GM12874 (cell line): ENCODE data around the gene ERC2.

Experiments
- TF ChIP-seq, protein P1 (sequence below): IDR thresholded peaks from 2 replicates; pipeline ENCODE4 v1.5.1; 2011; ENCODE audit warnings: low read depth, mild to moderate bottlenecking, control low read depth, low read length, moderate library complexity; ENCODE audit not compliant: insufficient read depth

Gene ERC2

DNA sequence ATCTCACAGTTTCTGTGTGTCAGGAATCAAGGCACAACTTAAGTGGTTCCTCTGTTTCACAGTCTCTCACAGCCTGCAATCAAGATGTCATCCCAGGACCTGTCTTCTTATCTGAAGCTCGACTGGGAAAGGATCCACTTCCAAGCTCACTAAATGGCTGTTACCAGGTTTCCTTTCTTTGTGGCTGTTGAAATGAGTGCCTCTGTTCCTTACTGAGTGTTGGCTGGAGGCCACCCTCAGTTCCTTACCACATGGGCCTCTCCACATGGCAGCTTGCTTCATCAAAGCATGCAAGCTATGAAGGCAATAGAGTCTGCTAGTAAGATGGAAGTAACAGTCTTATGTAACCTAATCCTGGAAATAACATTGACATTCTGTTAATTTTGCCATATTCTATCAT is 174.0 kb downstream of the ERC2 start:
- TF ChIP-seq, protein P1, sequence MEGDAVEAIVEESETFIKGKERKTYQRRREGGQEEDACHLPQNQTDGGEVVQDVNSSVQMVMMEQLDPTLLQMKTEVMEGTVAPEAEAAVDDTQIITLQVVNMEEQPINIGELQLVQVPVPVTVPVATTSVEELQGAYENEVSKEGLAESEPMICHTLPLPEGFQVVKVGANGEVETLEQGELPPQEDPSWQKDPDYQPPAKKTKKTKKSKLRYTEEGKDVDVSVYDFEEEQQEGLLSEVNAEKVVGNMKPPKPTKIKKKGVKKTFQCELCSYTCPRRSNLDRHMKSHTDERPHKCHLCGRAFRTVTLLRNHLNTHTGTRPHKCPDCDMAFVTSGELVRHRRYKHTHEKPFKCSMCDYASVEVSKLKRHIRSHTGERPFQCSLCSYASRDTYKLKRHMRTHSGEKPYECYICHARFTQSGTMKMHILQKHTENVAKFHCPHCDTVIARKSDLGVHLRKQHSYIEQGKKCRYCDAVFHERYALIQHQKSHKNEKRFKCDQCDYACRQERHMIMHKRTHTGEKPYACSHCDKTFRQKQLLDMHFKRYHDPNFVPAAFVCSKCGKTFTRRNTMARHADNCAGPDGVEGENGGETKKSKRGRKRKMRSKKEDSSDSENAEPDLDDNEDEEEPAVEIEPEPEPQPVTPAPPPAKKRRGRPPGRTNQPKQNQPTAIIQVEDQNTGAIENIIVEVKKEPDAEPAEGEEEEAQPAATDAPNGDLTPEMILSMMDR, result no peak

DNA sequence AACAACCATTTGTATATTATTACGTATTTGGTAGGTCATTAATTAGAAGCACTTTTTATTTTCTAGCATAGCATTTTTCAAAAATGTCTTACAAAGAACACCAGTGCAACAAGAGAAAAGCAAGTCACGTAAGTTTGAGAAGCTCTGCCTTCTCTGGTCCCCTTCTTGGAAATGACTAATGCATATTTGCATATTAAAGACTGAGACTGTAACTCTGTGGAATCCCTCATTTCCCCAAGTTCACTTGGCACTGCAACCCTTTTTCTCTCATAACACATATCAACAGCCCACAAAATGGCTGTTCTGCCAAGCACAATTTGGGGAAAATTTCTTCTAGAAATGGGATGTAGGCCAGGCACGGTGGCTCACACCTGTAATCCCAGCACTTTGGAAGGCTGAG is 176.3 kb downstream of the ERC2 start:
- TF ChIP-seq, protein P1, result no peak

GRCh38 chr3:56291244-56291680 is 177.0 kb downstream of the ERC2 start:
- TF ChIP-seq, protein P1, result no peak

GRCh38 chr3:56290374-56290773 is 177.9 kb downstream of the ERC2 start:
- TF ChIP-seq, protein P1, result no peak

GRCh38 chr3:56288258-56288657 is 180.0 kb downstream of the ERC2 start:
- TF ChIP-seq, protein P1, result no peak

DNA sequence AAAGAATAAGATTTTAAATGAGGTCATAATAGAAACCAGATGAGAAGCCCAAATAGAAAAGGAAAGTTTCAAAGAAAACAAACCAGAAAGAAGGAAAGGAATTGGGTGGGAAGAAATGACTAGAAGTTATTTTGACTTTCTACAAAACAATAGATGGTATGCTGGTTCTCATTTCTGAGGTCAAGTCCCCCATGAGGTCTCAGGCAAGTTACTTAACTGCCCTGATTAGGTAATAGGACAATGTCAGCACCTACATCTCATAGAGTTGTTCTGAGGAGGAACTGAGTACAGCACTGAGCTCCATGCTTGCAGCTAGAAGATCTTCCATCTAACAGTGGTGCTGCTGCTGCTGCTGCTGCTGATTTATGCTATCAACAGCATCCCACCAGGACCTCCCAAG is 185.9 kb downstream of the ERC2 start:
- TF ChIP-seq, protein P1, result no peak

DNA sequence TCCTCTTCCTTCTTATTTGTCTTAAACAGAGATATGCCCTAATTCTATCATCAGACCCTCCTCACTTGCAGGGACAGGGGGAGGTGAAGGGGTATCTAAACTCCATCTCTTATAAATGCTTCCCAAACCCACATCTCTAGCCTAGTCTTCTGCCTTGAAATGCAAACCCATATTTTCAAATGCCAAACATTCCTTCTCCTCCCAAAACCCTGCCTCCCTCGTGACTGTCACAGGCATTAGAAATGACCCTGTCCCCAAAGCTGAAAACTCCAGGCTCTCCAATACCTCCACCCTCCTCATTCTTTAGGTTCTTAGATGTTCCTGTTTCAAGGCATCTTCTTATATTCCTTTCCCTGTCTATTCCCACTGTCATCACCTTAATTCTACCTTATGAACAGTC is 191.0 kb downstream of the ERC2 start:
- TF ChIP-seq, protein P1, result no peak

- TF ChIP-seq, protein P1, result no peak
Observed at GRCh38 chr3:56275120-56275519, 193.1 kb downstream of the ERC2 start.
